PFSK-1 (cell line): Measurements from ENCODE around the gene KCNK16.

ENCODE experiments used
- FOXP2 ChIP-seq: optimal IDR thresholded peaks from 2 replicates; pipeline ENCODE3; 2011; ENCODE audit warnings: borderline replicate concordance, control low read depth, inconsistent platforms; ENCODE audit not compliant: insufficient read depth; ENCODE audit errors: extremely low read length, extremely low read depth
- POLR2AphosphoS5 ChIP-seq: IDR thresholded peaks from 2 replicates; pipeline ENCODE4 v1.6.1; 2012; ENCODE audit warnings: low read depth, mild to moderate bottlenecking, control low read depth, low read length, moderate library complexity
- SIN3A ChIP-seq: IDR thresholded peaks from 2 replicates; pipeline ENCODE4 v1.6.1; 2012; ENCODE audit warnings: mild to moderate bottlenecking, low read length, moderate library complexity, borderline replicate concordance; ENCODE audit not compliant: insufficient read depth
- TAF1 ChIP-seq: IDR thresholded peaks from 2 replicates; pipeline ENCODE4 v1.6.1; 2012; ENCODE audit warnings: low read length, control low read depth, borderline replicate concordance; ENCODE audit not compliant: insufficient read depth
- TF ChIP-seq, protein P1 (sequence below), 2 experiments: IDR thresholded peaks; 2 replicates each; pipeline versions ENCODE4 v1.6.1 to v1.8.0; 2011 to 2012; ENCODE audit warnings: low read depth in 2 of 2, low read length in 2 of 2, control low read depth in 1 of 2, inconsistent platforms in 1 of 2, mild to moderate bottlenecking in 1 of 2, moderate library complexity in 1 of 2; ENCODE audit not compliant: insufficient read depth in 1 of 2

DNA sequence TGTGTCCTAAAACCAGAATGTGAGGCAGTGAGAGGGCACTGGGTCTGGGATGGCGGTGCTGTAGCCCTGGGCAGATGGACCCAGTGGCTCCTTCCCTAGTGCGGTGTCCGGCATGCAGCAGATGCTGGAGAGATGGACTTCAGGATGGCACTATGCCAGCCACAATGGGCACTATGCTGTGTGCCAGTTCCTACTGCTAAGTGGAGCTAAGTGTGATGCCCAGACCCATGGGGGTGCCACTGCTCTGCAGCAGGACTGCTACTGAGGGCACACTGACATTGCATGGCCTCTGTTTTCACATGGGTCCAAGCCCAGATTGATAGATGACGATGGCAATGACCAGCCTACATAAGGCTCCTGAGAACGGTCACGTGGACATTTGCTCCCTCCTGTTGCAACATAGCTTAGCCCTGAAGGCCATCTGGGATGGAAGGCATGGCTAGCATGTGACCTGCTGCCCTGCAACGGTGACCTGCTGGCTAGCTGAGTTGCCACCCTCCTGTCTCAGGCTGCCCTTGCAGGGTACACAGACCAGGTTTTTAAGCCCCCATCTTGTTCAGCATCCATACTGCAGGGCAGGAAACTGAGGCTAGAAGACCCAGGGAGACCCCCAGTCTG lies 31.3 kb upstream of the KCNK16 start:
- TF ChIP-seq POLR2AphosphoS5: no peak
- TF ChIP-seq, protein P1, sequence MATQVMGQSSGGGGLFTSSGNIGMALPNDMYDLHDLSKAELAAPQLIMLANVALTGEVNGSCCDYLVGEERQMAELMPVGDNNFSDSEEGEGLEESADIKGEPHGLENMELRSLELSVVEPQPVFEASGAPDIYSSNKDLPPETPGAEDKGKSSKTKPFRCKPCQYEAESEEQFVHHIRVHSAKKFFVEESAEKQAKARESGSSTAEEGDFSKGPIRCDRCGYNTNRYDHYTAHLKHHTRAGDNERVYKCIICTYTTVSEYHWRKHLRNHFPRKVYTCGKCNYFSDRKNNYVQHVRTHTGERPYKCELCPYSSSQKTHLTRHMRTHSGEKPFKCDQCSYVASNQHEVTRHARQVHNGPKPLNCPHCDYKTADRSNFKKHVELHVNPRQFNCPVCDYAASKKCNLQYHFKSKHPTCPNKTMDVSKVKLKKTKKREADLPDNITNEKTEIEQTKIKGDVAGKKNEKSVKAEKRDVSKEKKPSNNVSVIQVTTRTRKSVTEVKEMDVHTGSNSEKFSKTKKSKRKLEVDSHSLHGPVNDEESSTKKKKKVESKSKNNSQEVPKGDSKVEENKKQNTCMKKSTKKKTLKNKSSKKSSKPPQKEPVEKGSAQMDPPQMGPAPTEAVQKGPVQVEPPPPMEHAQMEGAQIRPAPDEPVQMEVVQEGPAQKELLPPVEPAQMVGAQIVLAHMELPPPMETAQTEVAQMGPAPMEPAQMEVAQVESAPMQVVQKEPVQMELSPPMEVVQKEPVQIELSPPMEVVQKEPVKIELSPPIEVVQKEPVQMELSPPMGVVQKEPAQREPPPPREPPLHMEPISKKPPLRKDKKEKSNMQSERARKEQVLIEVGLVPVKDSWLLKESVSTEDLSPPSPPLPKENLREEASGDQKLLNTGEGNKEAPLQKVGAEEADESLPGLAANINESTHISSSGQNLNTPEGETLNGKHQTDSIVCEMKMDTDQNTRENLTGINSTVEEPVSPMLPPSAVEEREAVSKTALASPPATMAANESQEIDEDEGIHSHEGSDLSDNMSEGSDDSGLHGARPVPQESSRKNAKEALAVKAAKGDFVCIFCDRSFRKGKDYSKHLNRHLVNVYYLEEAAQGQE (IDR thresholded peaks at IDR 0.05; ENCODE audit: insufficient read depth in 1 of 2, low read depth in 2 of 2, low read length in 2 of 2): no peak
- no peak for TF ChIP-seq TAF1
- no peak for TF ChIP-seq SIN3A
- TF ChIP-seq FOXP2: no peak
